ENCODE results near the gene TUBGCP3.
A peak's percentile ranks its signal among the peaks of the same experiment; 100 is the strongest.
"Not testable (repeated sequence)": the region's sequence is repeated elsewhere in the genome, so short reads cannot be mapped to it uniquely, and the experiment has no call there.

TUBGCP3 gene
- 47.0 to 51.9 reads per million in 2 experiments for total RNA-seq

GRCh38 chr13:112587764-112588489 lies at the start of gene TUBGCP3:
Gene TUBGCP3, minus strand, starts transcription at chr13:112588153. Its CDS starts 173 bp downstream, at chr13:112587980.
- peak; percentile 60 for DNase-seq (ENCODE audit: low read depth)

- no peak for DNase-seq (ENCODE audit: low read depth)
These were observed 49.3 kb upstream of the TUBGCP3 start for GRCh38 chr13:112637017-112637801.

GRCh38 chr13:112636401-112636975 lies 48.5 kb upstream of the TUBGCP3 start:
- no peak for DNase-seq (ENCODE audit: low read depth)

GRCh38 chr13:112635323-112635722 lies 47.4 kb upstream of the TUBGCP3 start:
- DNase-seq (ENCODE audit: low read depth), result no peak

- no peak for DNase-seq (ENCODE audit: low read depth)
These were observed 46.1 kb upstream of the TUBGCP3 start for GRCh38 chr13:112634102-112634501.

GRCh38 chr13:112630226-112630625 lies 42.3 kb upstream of the TUBGCP3 start:
- not testable (repeated sequence) for DNase-seq (ENCODE audit: low read depth)

- DNase-seq (ENCODE audit: low read depth), result no peak
These were observed 41.2 kb upstream of the TUBGCP3 start for GRCh38 chr13:112629161-112629560.

GRCh38 chr13:112627613-112628012 lies 39.7 kb upstream of the TUBGCP3 start:
- DNase-seq (ENCODE audit: low read depth), result not testable (repeated sequence)

- no peak for DNase-seq (ENCODE audit: low read depth)
These were observed 39.2 kb upstream of the TUBGCP3 start for GRCh38 chr13:112627161-112627560.

- no peak for DNase-seq (ENCODE audit: low read depth)
These were observed 38.8 kb upstream of the TUBGCP3 start for GRCh38 chr13:112626761-112627160.

- DNase-seq (ENCODE audit: low read depth), result no peak
These were observed 38.2 kb upstream of the TUBGCP3 start for GRCh38 chr13:112626124-112626523.

- DNase-seq (ENCODE audit: low read depth), result no peak
These were observed 37.7 kb upstream of the TUBGCP3 start for GRCh38 chr13:112625698-112626097.

GRCh38 chr13:112624602-112625430 lies 36.9 kb upstream of the TUBGCP3 start:
- no peak for DNase-seq (ENCODE audit: low read depth)

- DNase-seq (ENCODE audit: low read depth), result no peak
These were observed 36.1 kb upstream of the TUBGCP3 start for GRCh38 chr13:112624040-112624439.

- DNase-seq (ENCODE audit: low read depth), result no peak
These were observed 35.2 kb upstream of the TUBGCP3 start for GRCh38 chr13:112623051-112623711.

GRCh38 chr13:112622375-112622774 lies 34.4 kb upstream of the TUBGCP3 start:
- no peak for DNase-seq (ENCODE audit: low read depth)

- DNase-seq (ENCODE audit: low read depth), result no peak
These were observed 32.0 kb upstream of the TUBGCP3 start for GRCh38 chr13:112619730-112620631.

GRCh38 chr13:112618501-112618900 lies 30.5 kb upstream of the TUBGCP3 start:
- no peak for DNase-seq (ENCODE audit: low read depth)

GRCh38 chr13:112617754-112618375 lies 29.9 kb upstream of the TUBGCP3 start:
- DNase-seq (ENCODE audit: low read depth), result no peak

All from T follicular helper cell (primary cell).